ENCODE data around the gene EPB41L5.
"Not testable (repeated sequence)": the region's sequence is repeated elsewhere in the genome, so short reads cannot be mapped to it uniquely, and the experiment has no call there.

EPB41L5 gene

GRCh38 chr2:120012771-120013596 lies at the start of gene EPB41L5:
TSS of gene EPB41L5 (plus strand) at chr2:120013077. CDS start at chr2:120019085, 6,008 bp downstream.
- peak; percentile 76 to 96 for DNase-seq

GRCh38 chr2:119981896-119982295 lies 31.0 kb upstream of the EPB41L5 start:
- DNase-seq: no peak

- DNase-seq: no peak
Measured at GRCh38 chr2:119982506-119982905, 30.4 kb upstream of the EPB41L5 start.

- no peak for DNase-seq
Measured at GRCh38 chr2:119983108-119983507, 29.8 kb upstream of the EPB41L5 start.

GRCh38 chr2:119996148-119996547 lies 16.7 kb upstream of the EPB41L5 start:
- DNase-seq: no peak

- DNase-seq: not testable (repeated sequence)
Measured at GRCh38 chr2:119996896-119997891, 15.7 kb upstream of the EPB41L5 start.

GRCh38 chr2:120001471-120001870 lies 11.4 kb upstream of the EPB41L5 start:
- DNase-seq: no peak

- no peak for DNase-seq
Measured at GRCh38 chr2:120004254-120004653, 8.6 kb upstream of the EPB41L5 start.

- DNase-seq: no peak
Measured at GRCh38 chr2:120005834-120006521, 6.9 kb upstream of the EPB41L5 start.

GRCh38 chr2:120007851-120008250 lies 5.0 kb upstream of the EPB41L5 start:
- DNase-seq: no peak

- no peak for DNase-seq
Measured at GRCh38 chr2:120012363-120012762, 514 bp upstream of the EPB41L5 start.

GRCh38 chr2:120013597-120014223 lies 833 bp downstream of the EPB41L5 start:
- DNase-seq: no peak

- peak; percentile 20 to 72 for DNase-seq
Measured at GRCh38 chr2:120014226-120014980, 1.5 kb downstream of the EPB41L5 start.

GRCh38 chr2:120016800-120017199 lies 3.9 kb downstream of the EPB41L5 start:
- DNase-seq: no peak

GRCh38 chr2:120017201-120017600 lies 4.3 kb downstream of the EPB41L5 start:
- no peak for DNase-seq

- no peak for DNase-seq
Measured at GRCh38 chr2:120018549-120018948, 5.7 kb downstream of the EPB41L5 start.

GRCh38 chr2:120020554-120020953 lies 7.7 kb downstream of the EPB41L5 start:
- no peak for DNase-seq

- not testable (repeated sequence) for DNase-seq
Measured at GRCh38 chr2:120022505-120022904, 9.6 kb downstream of the EPB41L5 start.

- DNase-seq: no peak
Measured at GRCh38 chr2:120026890-120027289, 14.0 kb downstream of the EPB41L5 start.

- no peak for DNase-seq
Measured at GRCh38 chr2:120028795-120029194, 15.9 kb downstream of the EPB41L5 start.

Measured in NCI-H446 (cell line).